Loucy (cell line): ENCODE data around the gene SORCS2.

Experiments used
- EZH2phosphoT487 ChIP-seq: fragments of 200-600 bp; IDR thresholded peaks from 2 replicates; pipeline ENCODE4 v1.6.1; 2018; ENCODE audit warnings: antibody characterized with exemption, mild to moderate bottlenecking, moderate library complexity, borderline replicate concordance
- TF ChIP-seq, protein P1 (sequence below): fragments of 200-600 bp; sonication (generic); conservative IDR thresholded peaks from 2 replicates; pipeline ENCODE4 v1.5.1; 2014; ENCODE audit warnings: mild to moderate bottlenecking, antibody characterized with exemption, low read length

DNA sequence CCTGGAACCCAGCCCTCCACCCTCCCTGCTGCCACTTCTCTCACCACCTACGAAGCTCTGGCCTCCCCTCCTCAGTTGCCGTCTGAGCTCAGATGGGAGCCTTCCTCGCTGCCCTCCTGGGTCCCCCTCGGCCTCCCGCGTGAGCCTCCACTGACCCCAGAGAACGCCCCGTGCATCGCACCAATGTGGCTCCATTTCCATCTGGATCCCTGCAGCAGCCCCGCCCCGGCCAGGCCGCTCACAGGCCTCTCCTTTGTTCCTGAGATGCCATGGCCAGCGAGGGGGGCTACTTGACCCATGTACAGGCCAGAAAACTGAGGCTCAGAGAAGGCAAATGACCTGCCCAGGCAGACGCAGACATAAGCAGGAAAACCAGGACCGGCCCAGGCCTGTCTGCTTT lies 484.7 kb downstream of the SORCS2 start:
- TF ChIP-seq, protein P1, sequence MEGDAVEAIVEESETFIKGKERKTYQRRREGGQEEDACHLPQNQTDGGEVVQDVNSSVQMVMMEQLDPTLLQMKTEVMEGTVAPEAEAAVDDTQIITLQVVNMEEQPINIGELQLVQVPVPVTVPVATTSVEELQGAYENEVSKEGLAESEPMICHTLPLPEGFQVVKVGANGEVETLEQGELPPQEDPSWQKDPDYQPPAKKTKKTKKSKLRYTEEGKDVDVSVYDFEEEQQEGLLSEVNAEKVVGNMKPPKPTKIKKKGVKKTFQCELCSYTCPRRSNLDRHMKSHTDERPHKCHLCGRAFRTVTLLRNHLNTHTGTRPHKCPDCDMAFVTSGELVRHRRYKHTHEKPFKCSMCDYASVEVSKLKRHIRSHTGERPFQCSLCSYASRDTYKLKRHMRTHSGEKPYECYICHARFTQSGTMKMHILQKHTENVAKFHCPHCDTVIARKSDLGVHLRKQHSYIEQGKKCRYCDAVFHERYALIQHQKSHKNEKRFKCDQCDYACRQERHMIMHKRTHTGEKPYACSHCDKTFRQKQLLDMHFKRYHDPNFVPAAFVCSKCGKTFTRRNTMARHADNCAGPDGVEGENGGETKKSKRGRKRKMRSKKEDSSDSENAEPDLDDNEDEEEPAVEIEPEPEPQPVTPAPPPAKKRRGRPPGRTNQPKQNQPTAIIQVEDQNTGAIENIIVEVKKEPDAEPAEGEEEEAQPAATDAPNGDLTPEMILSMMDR, result no peak
- no peak for TF ChIP-seq EZH2phosphoT487
